Ammon's horn (tissue), 1 donor: ENCODE data around the gene EYA2.
"Not testable (repeated sequence)": the region's sequence is repeated elsewhere in the genome, so short reads cannot be mapped to it uniquely, and the experiment has no call there.

ENCODE experiments used
- DNase-seq: peaks from one replicate; pipeline ENCODE4 v3.0.0-alpha.2; 2016; ENCODE audit warnings: low spot score

EYA2 gene

GRCh38 chr20:46897328-46897880 is 2.8 kb downstream of the EYA2 start:
- no peak for DNase-seq

DNA sequence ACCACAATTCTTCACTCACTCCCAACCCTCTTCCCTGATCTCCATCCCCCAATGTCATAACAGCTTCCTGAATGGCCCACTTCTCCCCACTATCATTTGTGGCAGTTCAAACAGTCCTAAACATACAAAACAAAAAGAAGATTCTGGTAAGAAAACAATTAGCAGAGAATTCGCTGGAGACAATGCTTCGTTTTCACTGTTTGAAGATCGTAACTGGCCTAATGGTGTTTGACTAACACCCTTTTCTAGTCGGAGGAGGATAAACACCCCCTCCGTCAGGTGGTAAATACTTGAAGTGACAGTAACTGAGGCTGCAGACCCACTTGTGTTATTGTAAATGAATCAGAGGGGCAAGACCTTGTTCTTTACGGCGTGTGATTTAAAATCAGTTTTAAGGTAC is 3.8 kb downstream of the EYA2 start:
- DNase-seq, result no peak

DNA sequence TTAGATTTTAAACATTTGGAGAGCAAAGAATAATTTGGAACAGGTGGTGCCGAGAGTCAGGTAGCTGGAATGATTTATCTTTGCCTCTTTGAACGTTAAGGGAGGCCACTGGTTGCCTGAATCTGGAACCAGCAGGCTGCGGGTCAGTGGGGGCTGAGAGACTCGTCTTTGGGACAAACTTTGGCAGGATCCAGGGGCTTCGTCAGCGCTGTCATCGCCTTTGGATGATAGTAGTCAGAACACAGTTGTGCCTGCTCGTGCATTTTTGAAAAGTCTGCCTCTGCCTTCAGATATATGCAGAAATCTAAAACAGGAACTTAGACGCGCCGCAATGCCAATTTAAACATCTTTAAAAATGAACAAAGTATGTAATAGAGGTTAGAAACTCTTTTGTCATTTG is 5.0 kb downstream of the EYA2 start:
- no peak for DNase-seq

DNA sequence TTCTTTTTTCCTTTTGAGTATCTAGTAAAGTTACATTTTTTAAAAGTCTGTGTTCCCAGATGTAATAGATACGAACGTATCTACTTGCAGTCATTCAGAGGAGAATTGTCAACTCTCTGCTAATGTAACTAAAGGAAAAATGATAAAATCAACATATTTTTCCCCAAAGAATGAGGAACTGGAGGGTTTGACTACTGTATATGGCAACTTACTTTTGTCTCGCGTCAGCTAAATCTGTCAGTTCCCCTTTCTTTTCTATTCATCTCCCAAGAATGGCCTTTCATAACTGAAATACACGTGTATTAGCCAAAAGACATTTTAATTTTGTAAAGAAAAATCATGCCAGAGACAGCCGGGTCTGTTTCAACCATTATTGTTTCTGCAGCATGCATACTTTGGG is 5.4 kb downstream of the EYA2 start:
- no peak for DNase-seq

GRCh38 chr20:46900826-46901225 is 6.2 kb downstream of the EYA2 start:
- no peak for DNase-seq

DNA sequence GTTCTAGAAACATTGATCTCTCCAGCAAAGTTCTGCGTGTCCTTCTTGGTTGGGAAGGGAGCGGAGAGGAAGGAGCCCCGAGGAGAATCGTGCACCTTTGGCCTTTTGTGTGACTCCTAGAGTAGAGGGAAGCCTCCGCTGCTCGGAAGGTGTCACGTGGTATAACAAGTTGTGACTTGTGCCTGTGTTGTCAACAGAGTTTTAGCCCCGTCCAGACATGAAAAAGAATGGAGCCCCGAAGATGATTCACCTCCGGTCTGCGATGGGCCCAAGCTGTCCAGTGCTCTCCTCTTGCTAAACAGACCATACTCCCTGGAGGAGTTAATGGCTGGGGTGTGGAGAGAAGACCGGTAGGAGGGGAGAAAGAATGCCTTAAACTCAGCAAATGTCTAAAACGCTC is 7.0 kb downstream of the EYA2 start:
- no peak for DNase-seq

DNA sequence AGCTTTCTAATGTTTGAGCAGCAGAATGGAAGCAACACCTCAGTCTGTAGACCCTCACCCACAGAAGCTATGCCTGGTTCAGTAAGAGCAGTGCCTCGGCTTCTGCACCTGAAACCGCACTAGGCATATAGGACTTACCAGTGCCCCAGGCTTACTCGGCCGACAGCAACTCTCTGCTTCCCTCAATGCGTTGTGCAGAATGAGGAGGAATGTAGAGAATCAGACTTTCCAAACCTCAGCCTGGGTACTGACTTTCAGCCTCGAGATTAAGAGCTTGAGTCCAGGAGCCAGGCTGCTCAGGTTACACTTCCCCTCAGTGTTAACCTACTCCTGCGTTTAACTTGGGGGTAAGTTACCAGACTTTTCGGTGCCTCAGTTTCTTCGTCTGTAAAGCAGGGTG is 8.6 kb downstream of the EYA2 start:
- DNase-seq, result no peak

GRCh38 chr20:46903937-46904336 is 9.3 kb downstream of the EYA2 start:
- no peak for DNase-seq

- DNase-seq, result no peak
These were observed 10.9 kb downstream of the EYA2 start for GRCh38 chr20:46905364-46906125.

DNA sequence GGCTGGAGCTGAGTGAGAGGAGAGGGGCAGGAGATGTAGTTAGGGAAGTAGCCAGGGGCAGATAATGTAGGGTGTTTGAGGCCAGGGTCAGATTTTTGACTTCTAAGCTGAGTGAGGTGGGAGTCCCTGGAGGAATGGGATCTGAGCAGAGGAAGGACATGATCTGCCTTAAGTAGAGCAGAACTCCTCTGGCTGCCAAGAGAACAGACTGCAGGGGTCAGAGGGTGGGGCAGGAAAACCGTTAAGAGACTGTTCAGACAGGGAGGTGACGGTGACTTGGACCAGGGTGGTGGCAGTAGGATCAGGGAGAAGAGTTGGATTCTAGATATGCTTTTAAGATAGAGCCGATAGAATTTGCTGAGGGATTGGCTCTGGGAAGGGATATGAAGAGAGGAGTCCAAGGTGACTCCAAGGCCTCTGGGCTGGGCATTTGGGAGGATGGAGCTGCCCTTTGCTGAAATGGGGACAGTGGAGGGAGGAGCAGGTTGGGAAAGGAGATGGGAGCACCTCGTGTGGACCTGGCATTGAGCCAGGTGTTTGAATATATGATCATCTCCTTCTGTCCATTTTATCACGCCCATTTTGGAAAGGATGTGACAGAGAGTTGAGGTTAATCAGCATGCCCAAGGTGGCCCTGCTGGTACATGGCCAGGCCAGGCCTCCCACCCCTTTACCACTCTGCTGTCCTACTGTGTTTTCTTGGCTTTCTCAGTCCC is 18.8 kb downstream of the EYA2 start:
- DNase-seq, result no peak

- DNase-seq, result no peak
These were observed 20.2 kb downstream of the EYA2 start for GRCh38 chr20:46914789-46915379.

GRCh38 chr20:46915575-46916257 is 21.1 kb downstream of the EYA2 start:
- no peak for DNase-seq

- DNase-seq, result no peak
These were observed 21.6 kb downstream of the EYA2 start for GRCh38 chr20:46916258-46916603.

GRCh38 chr20:46917155-46917554 is 22.5 kb downstream of the EYA2 start:
- DNase-seq, result no peak

DNA sequence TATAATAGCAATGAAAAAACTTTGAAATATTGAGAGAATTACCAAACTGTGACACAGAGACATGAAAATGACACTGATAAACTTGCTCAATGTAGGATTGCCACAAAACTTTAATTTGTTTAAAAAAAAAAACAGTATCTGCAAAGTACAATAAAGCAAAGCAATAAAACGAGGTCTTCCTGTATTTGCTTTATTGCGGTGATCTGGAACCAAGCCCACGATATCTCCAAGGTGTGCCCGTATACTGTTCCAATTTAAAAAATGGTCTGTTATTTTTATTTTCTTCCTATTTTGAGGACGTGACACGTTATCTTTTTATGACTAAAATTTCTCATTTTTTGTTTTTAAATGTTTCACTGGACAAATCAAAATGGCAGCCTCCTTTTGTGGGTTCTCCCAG is 25.5 kb downstream of the EYA2 start:
- no peak for DNase-seq

- not testable (repeated sequence) for DNase-seq
These were observed 28.2 kb downstream of the EYA2 start for GRCh38 chr20:46922841-46923240.

DNA sequence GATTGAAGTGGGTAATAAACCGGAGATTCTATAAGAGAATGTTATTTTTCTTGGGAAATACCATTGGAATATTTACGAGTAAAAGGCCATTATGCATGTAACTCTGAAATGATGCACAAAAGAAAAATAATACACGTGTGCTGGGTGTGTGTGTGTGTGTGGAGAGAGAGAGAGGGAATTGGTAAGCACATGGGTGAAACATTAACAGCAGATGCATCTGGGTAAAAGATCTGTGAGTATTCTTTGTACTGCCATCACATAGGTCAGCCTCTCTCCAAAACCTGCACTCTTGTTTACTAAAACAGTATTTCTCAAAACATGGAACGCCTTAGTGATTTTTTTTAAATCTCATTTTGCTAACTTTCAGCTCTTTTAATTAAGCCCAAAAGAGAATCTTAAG is 28.9 kb downstream of the EYA2 start:
- DNase-seq, result no peak

DNA sequence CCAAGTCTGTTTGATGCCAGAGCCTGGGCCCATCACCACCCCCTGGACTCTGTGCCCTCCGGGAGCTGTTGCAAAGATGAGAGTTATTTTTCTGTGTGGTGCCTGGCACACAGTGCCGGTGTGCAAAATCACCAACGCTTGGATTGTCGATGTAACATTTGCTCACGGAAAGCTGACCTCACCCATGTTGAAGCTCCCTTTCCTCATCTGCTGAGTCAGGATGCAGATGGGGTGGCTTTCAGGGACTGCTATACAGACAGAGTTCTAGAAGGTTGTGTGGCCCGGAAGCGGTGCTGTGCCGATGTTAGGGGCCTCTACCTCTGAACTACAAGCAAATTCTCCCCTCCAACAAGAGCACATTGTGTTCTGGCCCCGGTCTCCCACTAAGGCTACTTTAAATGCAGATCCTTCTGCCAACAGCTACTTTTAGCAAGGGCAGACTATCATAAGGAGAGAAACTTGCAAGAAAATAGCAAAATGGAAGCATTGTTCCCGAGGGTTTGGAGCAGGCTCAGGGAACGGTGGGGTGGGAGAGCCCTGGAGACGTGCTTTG is 34.0 kb downstream of the EYA2 start:
- peak; percentile 76 for DNase-seq

DNA sequence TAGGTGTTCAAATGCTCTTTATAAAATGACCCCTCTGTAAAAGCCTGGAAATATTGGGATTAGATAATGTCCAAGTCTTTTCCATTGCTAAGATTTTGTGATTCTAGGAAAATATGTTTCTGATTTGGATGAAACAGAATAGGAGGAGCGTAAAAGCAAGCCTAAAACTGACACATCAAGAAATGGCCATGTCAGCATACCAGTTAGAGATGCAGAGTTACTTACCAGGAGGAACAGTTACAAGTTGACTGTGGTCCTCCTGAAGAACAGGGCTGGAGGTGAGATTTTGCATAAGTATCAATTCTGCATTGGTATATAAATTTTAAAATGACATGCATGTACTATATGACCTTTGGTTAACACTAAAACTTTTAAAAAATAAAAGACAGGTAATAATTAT is 35.3 kb downstream of the EYA2 start:
- DNase-seq, result no peak

DNA sequence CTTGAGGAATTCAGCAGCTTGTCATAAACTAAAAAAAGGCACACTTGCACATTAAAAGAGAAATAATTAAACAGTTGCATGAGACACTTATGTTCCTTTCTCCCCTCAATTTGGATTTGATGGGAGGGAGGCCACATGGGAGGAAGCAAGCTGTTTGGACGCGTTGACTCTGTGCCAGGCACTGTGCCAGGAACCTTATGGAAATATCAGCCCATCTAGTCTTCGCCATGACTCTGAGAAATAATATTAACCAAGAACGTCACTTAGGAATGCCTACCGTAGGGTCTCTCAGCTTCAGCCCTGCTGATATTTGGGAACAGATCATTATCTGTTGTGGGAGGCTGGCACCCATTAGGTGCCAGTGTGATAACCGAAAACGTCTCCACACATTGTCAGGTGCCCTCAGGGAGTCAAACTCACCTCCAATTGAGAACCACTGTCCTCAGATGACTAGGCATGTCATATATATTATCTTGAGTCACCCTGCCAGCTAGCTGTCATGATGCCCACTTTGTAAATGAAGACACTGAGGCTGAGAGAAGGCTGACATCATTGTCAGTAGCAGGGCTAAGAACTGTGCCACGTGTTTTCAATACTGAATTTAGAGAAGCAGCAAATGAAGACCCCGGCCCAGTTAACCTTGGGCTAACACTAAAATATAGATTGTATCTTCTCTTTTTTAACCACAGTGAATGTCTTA is 36.1 kb downstream of the EYA2 start:
- DNase-seq, result no peak

GRCh38 chr20:46931699-46932098 is 37.1 kb downstream of the EYA2 start:
- no peak for DNase-seq

- not testable (repeated sequence) for DNase-seq
These were observed 37.8 kb downstream of the EYA2 start for GRCh38 chr20:46932439-46932838.
